HCT116 (cell line): Measurements from ENCODE around the gene UGGT2. TPM values are rescaled to one million over a fixed set of nuclear protein-coding genes. Genes with fewer than 3 reads are reported as not detected.

Source experiments
- ATAC-seq: fragments of 200-7000 bp; cut with Tn5 transposase; 2 replicates; pipeline ENCODE4 v1.9.1; 2020; ENCODE audit warnings: mild to moderate bottlenecking, moderate library complexity
- BruUV-seq: library from RNA; stranded (reverse); fragments of 400-500 nt; replicated peaks from 2 replicates; lab custom pipeline; 2021; lab: Mats Ljungman, UMichigan
- CTCF ChIA-PET: fragments of 300-600 bp; sonication (Branson Sonifier 250); formaldehyde crosslinking; loops from one replicate; lab custom pipeline; 2021; ENCODE audit warnings: antibody characterized with exemption; lab: Charles Lee
- POLR2A ChIA-PET: fragments of 300-600, 350-600 bp; sonication (Branson Sonifier 250); formaldehyde crosslinking; loops from one replicate; lab custom pipeline; 2021; ENCODE audit warnings: antibody characterized with exemption; lab: Charles Lee
- RAD21 ChIA-PET, 2 experiments: fragments of 300-600 bp; sonication (Branson Sonifier 250); formaldehyde crosslinking; loops; one replicate each; lab custom pipeline; 2023; ENCODE audit warnings: low total read pairs in 2 of 2; ENCODE audit not compliant: uncharacterized antibody in 2 of 2, unreplicated experiment in 2 of 2, low non-redundant PET in 1 of 2; lab: Charles Lee
- DNase-seq: peaks from one replicate; pipeline ENCODE4 v3.0.0-alpha.2; 2010; ENCODE audit warnings: low read depth, low spot score
- H2AFZ ChIP-seq: fragments of 200-600 bp; shearing (Covaris generic), sonication (generic); 2 replicates; pipeline ENCODE4 v1.6.1; 2017; ENCODE audit warnings: low read depth, mixed run types, mixed read lengths, antibody characterized with exemption, low read length; ENCODE audit not compliant: poor library complexity, severe bottlenecking
- H3K27ac ChIP-seq: 2 replicates; pipeline ENCODE4 v1.5.1; 2012; ENCODE audit warnings: low read depth, low read length
- H3K27me3 ChIP-seq: fragments of 200-600 bp; sonication (generic); 2 replicates; pipeline ENCODE4 v1.6.1; 2016; ENCODE audit warnings: mixed run types, low read length, mixed read lengths; ENCODE audit not compliant: insufficient read depth
- H3K36me3 ChIP-seq, 2 experiments: fragments of 200-500 bp in 1 of 2; fragments of 200-600 bp in 1 of 2; sonication (Bioruptor generic) in 1 of 2; sonication (generic) in 1 of 2; 2 replicates each; pipeline versions ENCODE4 v1.5.1 to v1.6.1; 2014 to 2016; ENCODE audit warnings: low read length in 2 of 2, inconsistent platforms in 1 of 2, mixed read lengths in 1 of 2, mixed run types in 1 of 2; ENCODE audit not compliant: insufficient read depth in 2 of 2, control insufficient read depth in 1 of 2
- H3K4me1 ChIP-seq, 2 experiments: fragments of 200-600 bp in 1 of 2; sonication (generic) in 1 of 2; 2 replicates each; pipeline versions ENCODE4 v1.5.1 to v1.6.1; 2012 to 2017; ENCODE audit warnings: low read length in 2 of 2, inconsistent platforms in 1 of 2, mild to moderate bottlenecking in 1 of 2, mixed read lengths in 1 of 2, mixed run types in 1 of 2, moderate library complexity in 1 of 2; ENCODE audit not compliant: insufficient read depth in 2 of 2, control insufficient read depth in 1 of 2
- H3K4me2 ChIP-seq: fragments of 200-600 bp; sonication (generic); 2 replicates; pipeline ENCODE4 v1.6.1; 2017; ENCODE audit warnings: mixed run types, low read length, mixed read lengths
- H3K4me3 ChIP-seq, 2 experiments: fragments of 200-600 bp in 1 of 2; sonication (generic) in 1 of 2; replicated peaks in 1 of 2; 2 replicates each; pipeline ENCODE4 v1.5.1; 2011 to 2016; ENCODE audit warnings: low read length in 2 of 2, control low read depth in 1 of 2, low read depth in 1 of 2, mild to moderate bottlenecking in 1 of 2, mixed read lengths in 1 of 2, mixed run types in 1 of 2
- H3K79me2 ChIP-seq: fragments of 200-600 bp; sonication (generic); 2 replicates; pipeline ENCODE4 v1.6.1; 2017; ENCODE audit warnings: mild to moderate bottlenecking, mixed run types, low read length, moderate library complexity, mixed read lengths; ENCODE audit not compliant: insufficient read depth
- H3K9ac ChIP-seq: fragments of 200-600 bp; sonication (generic); 2 replicates; pipeline ENCODE4 v1.6.1; 2016; ENCODE audit warnings: low read length, mixed read lengths
- H3K9me2 ChIP-seq: fragments of 200-600 bp; sonication (generic), shearing (Covaris generic); 2 replicates; pipeline ENCODE4 v1.6.1; 2017; ENCODE audit warnings: mixed run types, mild to moderate bottlenecking, moderate library complexity; ENCODE audit not compliant: insufficient read depth
- H3K9me3 ChIP-seq, 2 experiments: fragments of 200-500 bp in 1 of 2; fragments of 200-600 bp in 1 of 2; sonication (Bioruptor generic) in 1 of 2; sonication (generic) in 1 of 2; 2 replicates each; pipeline ENCODE4 v1.6.1; 2014 to 2017; ENCODE audit warnings: low read length in 2 of 2, mixed read lengths in 2 of 2, inconsistent platforms in 1 of 2, low read depth in 1 of 2, mild to moderate bottlenecking in 1 of 2, mixed run types in 1 of 2, moderate library complexity in 1 of 2; ENCODE audit not compliant: control insufficient read depth in 1 of 2, insufficient read depth in 1 of 2
- H4K20me1 ChIP-seq: fragments of 200-600 bp; sonication (generic), shearing (Covaris generic); 2 replicates; pipeline ENCODE4 v1.6.1; 2017; ENCODE audit warnings: mixed run types, mild to moderate bottlenecking, moderate library complexity; ENCODE audit not compliant: insufficient read depth
- EGR1 ChIP-seq: IDR thresholded peaks from 2 replicates; pipeline ENCODE4 v1.6.1; 2012; ENCODE audit warnings: low read depth
- ELF1 ChIP-seq: IDR thresholded peaks from 2 replicates; pipeline ENCODE4 v1.6.1; 2012; ENCODE audit warnings: low read depth, borderline replicate concordance
- EZH2 ChIP-seq: fragments of 200-600 bp; sonication (generic); IDR thresholded peaks from 2 replicates; pipeline ENCODE4 v1.6.1; 2017; ENCODE audit warnings: antibody characterized with exemption, mixed run types
- EZH2phosphoT487 ChIP-seq: fragments of 200-600 bp; IDR thresholded peaks from 2 replicates; pipeline ENCODE4 v1.6.1; 2018; ENCODE audit warnings: antibody characterized with exemption, borderline replicate concordance
- FOSL1 ChIP-seq: IDR thresholded peaks from 2 replicates; pipeline ENCODE4 v1.6.1; 2012; ENCODE audit warnings: low read depth
- JUND ChIP-seq: IDR thresholded peaks from 2 replicates; pipeline ENCODE4 v1.6.1; 2012
- POLR2A ChIP-seq: IDR thresholded peaks from 2 replicates; pipeline ENCODE4 v1.7.0; 2011; ENCODE audit warnings: borderline replicate concordance; ENCODE audit not compliant: insufficient read depth, insufficient read length; ENCODE audit errors: extremely low read depth
- RAD21 ChIP-seq: IDR thresholded peaks from 2 replicates; pipeline ENCODE4 v1.6.1; 2012; ENCODE audit warnings: low read depth, mild to moderate bottlenecking
- SIN3A ChIP-seq: IDR thresholded peaks from 2 replicates; pipeline ENCODE4 v1.6.1; 2012; ENCODE audit warnings: low read depth
- SRF ChIP-seq: IDR thresholded peaks from 2 replicates; pipeline ENCODE4 v1.6.1; 2012; ENCODE audit warnings: low read depth
- TCF7L2 ChIP-seq: IDR thresholded peaks from 2 replicates; pipeline ENCODE4 v1.7.0; 2011; ENCODE audit warnings: borderline replicate concordance, inconsistent platforms; ENCODE audit not compliant: insufficient read depth, insufficient read length; ENCODE audit errors: extremely low read depth
- ZBTB33 ChIP-seq: IDR thresholded peaks from 2 replicates; pipeline ENCODE4 v1.6.1; 2011; ENCODE audit warnings: mild to moderate bottlenecking, low read length, moderate library complexity; ENCODE audit not compliant: insufficient replicate concordance; ENCODE audit errors: extremely low read depth
- ZFX ChIP-seq: fragments of 450-650 bp; IDR thresholded peaks from 2 replicates; pipeline ENCODE4 v1.6.1; 2017
- ZNF274 ChIP-seq: fragments of 200-500 bp; sonication (Bioruptor generic); IDR thresholded peaks from 2 replicates; pipeline ENCODE4 v1.6.1; 2014; ENCODE audit warnings: mild to moderate bottlenecking, low read depth, low read length, inconsistent platforms
- intact Hi-C: fragments of 100-400 bp; cut with micrococcal nuclease; formaldehyde crosslinking; loops from 2 replicates; pipeline ENCODE4 v1.10.0; 2022
- total RNA-seq: library from RNA; stranded (reverse); gene quantifications from one replicate; pipeline ENCODE4 v1.2.1, GENCODE V29; 2021; ENCODE audit not compliant: unreplicated experiment
- TF ChIP-seq, protein P1 (sequence below), 3 experiments: fragments of 200-600 bp in 1 of 3; sonication (generic) in 1 of 3; IDR thresholded peaks in 2 of 3; conservative IDR thresholded peaks in 1 of 3; 2 replicates each; pipeline ENCODE4 v1.5.1; 2012 to 2017; ENCODE audit warnings: low read depth in 2 of 3, low read length in 2 of 3, antibody characterized with exemption in 1 of 3, borderline replicate concordance in 1 of 3, control low read depth in 1 of 3, mild to moderate bottlenecking in 1 of 3, mixed read lengths in 1 of 3, mixed run types in 1 of 3, moderate library complexity in 1 of 3; ENCODE audit not compliant: insufficient read depth in 1 of 3
- TF ChIP-seq, protein P2 (sequence below): IDR thresholded peaks from 2 replicates; pipeline ENCODE4 v1.6.1; 2012
- TF ChIP-seq, protein P3 (sequence below): IDR thresholded peaks from 2 replicates; pipeline ENCODE4 v1.6.1; 2012; ENCODE audit warnings: low read depth
- TF ChIP-seq, protein P4 (sequence below): IDR thresholded peaks from 2 replicates; pipeline ENCODE4 v1.6.1; 2012

Gene UGGT2
- total RNA-seq, 1 experiment from 2014 or later, result 27.1 TPM

GRCh38 chr13:95787356-95788099 is 265.7 kb downstream of the UGGT2 start:
- ChIA-PET CTCF (no interaction called here), POLR2A (no interaction called here), RAD21 (no interaction called here)
- Histone ChIP-seq H3K9ac (no peak overlapping the region), H3K27ac (no peak overlapping the region), H3K9me2 (no peaks in the 10 kb centered on the region), H3K36me3 (no peaks in the 10 kb centered on the region; a peak in 1 of 4 replicates), H3K4me1 (peaks cover 11 to 14% of the 10 kb centered on the region in 2 experiments), H3K4me3 (no peak overlapping the region), H3K9me3 (no peaks in the 10 kb centered on the region), H4K20me1 (no peaks in the 10 kb centered on the region), H3K79me2 (no peaks in the 10 kb centered on the region), H3K27me3 (no peaks in the 10 kb centered on the region), H2AFZ (no peak overlapping the region), H3K4me2 (no peak overlapping the region)
- DNase-seq, result no peak
- ATAC-seq, result no peak
- TF ChIP-seq TCF7L2 (no peak), EZH2phosphoT487 (no peak), POLR2A (no peak), ZNF274 (no peak), RAD21 (no peak), EZH2 (no peak), JUND (no peak), EGR1 (no peak), FOSL1 (no peak), SIN3A (no peak), ZFX (no peak), ELF1 (no peak), SRF (no peak), ZBTB33 (no peak)
- TF ChIP-seq, protein P1, sequence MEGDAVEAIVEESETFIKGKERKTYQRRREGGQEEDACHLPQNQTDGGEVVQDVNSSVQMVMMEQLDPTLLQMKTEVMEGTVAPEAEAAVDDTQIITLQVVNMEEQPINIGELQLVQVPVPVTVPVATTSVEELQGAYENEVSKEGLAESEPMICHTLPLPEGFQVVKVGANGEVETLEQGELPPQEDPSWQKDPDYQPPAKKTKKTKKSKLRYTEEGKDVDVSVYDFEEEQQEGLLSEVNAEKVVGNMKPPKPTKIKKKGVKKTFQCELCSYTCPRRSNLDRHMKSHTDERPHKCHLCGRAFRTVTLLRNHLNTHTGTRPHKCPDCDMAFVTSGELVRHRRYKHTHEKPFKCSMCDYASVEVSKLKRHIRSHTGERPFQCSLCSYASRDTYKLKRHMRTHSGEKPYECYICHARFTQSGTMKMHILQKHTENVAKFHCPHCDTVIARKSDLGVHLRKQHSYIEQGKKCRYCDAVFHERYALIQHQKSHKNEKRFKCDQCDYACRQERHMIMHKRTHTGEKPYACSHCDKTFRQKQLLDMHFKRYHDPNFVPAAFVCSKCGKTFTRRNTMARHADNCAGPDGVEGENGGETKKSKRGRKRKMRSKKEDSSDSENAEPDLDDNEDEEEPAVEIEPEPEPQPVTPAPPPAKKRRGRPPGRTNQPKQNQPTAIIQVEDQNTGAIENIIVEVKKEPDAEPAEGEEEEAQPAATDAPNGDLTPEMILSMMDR (IDR thresholded peaks at IDR 0.05 in 2 of 3, conservative IDR thresholded peaks at IDR 0.05 in 1 of 3; ENCODE audit: borderline replicate concordance in 1 of 3, insufficient read depth in 1 of 3, low read depth in 2 of 3, low read length in 2 of 3), result no peak
- TF ChIP-seq, protein P2, sequence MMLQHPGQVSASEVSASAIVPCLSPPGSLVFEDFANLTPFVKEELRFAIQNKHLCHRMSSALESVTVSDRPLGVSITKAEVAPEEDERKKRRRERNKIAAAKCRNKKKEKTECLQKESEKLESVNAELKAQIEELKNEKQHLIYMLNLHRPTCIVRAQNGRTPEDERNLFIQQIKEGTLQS, result no peak
- TF ChIP-seq, protein P3, sequence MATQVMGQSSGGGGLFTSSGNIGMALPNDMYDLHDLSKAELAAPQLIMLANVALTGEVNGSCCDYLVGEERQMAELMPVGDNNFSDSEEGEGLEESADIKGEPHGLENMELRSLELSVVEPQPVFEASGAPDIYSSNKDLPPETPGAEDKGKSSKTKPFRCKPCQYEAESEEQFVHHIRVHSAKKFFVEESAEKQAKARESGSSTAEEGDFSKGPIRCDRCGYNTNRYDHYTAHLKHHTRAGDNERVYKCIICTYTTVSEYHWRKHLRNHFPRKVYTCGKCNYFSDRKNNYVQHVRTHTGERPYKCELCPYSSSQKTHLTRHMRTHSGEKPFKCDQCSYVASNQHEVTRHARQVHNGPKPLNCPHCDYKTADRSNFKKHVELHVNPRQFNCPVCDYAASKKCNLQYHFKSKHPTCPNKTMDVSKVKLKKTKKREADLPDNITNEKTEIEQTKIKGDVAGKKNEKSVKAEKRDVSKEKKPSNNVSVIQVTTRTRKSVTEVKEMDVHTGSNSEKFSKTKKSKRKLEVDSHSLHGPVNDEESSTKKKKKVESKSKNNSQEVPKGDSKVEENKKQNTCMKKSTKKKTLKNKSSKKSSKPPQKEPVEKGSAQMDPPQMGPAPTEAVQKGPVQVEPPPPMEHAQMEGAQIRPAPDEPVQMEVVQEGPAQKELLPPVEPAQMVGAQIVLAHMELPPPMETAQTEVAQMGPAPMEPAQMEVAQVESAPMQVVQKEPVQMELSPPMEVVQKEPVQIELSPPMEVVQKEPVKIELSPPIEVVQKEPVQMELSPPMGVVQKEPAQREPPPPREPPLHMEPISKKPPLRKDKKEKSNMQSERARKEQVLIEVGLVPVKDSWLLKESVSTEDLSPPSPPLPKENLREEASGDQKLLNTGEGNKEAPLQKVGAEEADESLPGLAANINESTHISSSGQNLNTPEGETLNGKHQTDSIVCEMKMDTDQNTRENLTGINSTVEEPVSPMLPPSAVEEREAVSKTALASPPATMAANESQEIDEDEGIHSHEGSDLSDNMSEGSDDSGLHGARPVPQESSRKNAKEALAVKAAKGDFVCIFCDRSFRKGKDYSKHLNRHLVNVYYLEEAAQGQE, result no peak
- TF ChIP-seq, protein P4, sequence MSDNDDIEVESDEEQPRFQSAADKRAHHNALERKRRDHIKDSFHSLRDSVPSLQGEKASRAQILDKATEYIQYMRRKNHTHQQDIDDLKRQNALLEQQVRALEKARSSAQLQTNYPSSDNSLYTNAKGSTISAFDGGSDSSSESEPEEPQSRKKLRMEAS, result no peak
- BruUV-seq, result no TSS peak
- intact Hi-C loops, result no loop called here
